ENCODE measurements around the gene MESD. TPM values are rescaled to one million over a fixed set of nuclear protein-coding genes. Genes with fewer than 3 reads are reported as not detected.
A peak's percentile ranks its signal among the peaks of the same experiment; 100 is the strongest.

MESD gene
- total and polyA plus RNA-seq, 11 donors: 11.2 to 19.8 (median 14.8) TPM

DNA sequence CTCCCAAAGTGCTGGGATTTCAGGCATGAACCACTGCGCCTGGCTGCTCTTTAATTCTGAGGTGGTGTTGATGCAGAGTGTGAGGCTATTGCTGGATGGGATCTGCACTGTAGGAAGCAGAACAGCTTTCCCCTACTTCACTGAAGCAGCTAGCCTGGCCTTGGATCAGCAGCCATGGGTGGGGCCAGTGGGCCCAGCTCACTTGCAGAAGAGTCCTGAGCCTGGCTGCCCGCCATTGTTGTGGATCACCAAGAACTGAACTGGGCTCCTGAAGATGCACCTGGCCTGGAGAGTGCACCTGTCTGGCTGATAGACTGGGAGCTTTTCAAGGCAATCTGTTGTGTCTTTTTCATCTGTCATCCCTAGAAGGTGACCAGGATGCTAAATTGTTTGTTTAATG, 23.0 kb upstream of the MESD start:
- WGBS, 4 donors: 91 to 100% (median 94%) methylated on average over 1 to 2 of the region's 2 CpGs
- H3K27me3 ChIP-seq: no peaks in the 10 kb centered on the region
- H3K27ac ChIP-seq: no peak overlapping the region
- TF ChIP-seq CTCF (IDR thresholded peaks at IDR 0.05): no peak
- TF ChIP-seq POLR2A (IDR thresholded peaks at IDR 0.05): no peak
- no peak for ATAC-seq
- no peak for DNase-seq
- peaks cover 0 to 4% (median 0%) of the 10 kb centered on the region in 9 donors for H3K36me3 ChIP-seq
- H3K4me3 ChIP-seq: no peak overlapping the region
- no peaks in the 10 kb centered on the region for H3K9me3 ChIP-seq
- H3K4me1 ChIP-seq: peaks cover 0 to 67% (median 41%) of the 10 kb centered on the region in 12 donors
- intact Hi-C loops (cut with DNase I): loop anchor here in 1 of 10 donors (10.0 kb wide), 1 partner anchor 62 kb away; no protein-coding TSS in a partner anchor

DNA sequence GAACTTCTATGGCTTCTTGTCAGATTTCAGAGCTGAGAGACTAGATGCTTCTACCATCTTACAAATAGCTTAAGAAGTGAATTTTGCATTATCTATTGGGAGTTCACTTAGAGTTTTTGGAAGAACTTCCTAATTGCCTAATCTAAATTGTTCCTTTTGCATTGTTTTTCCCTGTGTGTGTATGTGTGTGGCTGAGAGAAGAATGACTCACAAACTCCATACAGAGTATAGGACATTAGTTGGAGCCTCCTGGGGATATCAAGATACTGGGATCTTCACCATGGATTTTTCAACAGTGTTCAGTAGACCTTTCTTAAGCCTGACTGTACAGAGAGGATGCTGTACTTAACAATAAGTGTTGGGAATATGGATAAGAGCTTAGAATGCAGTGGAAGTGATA, 22.0 kb upstream of the MESD start:
- H3K27ac ChIP-seq: no peak overlapping the region
- intact Hi-C loops (cut with DNase I): loop anchor here in 1 of 10 donors (10.0 kb wide), 1 partner anchor 63 kb away; no protein-coding TSS in a partner anchor
- H3K4me3 ChIP-seq: no peak overlapping the region
- peaks cover 0 to 66% (median 43%) of the 10 kb centered on the region in 12 donors for H3K4me1 ChIP-seq
- TF ChIP-seq CTCF (IDR thresholded peaks at IDR 0.05) (no peak), POLR2A (IDR thresholded peaks at IDR 0.05) (no peak)
- no peaks in the 10 kb centered on the region for H3K27me3 ChIP-seq
- ATAC-seq (peak in 2 of 4 donors; percentile 23 to 44), DNase-seq (no peak)
- H3K36me3 ChIP-seq: peaks cover 0 to 7% (median 0%) of the 10 kb centered on the region in 9 donors
- H3K9me3 ChIP-seq: no peaks in the 10 kb centered on the region

DNA sequence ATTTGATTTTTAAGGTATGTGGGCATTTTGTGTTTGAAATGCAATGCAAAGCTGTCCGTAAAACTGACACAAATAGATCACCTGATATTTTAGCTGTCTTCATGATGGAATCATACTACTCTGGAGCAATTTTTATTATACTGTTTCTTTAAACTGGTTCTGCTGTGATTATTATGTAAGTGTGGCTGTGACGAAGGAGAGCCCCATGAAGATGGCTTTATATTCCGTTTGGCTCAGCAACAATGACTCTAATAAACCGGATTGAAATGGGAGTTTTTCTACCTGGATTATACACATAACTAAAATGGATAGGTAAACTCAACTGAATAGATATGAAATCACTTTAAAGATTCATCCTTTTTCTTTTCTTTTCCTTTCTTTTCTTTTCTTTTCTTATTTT, 20.5 kb upstream of the MESD start:
- no peak overlapping the region for H3K27ac ChIP-seq
- H3K9me3 ChIP-seq: no peaks in the 10 kb centered on the region

DNA sequence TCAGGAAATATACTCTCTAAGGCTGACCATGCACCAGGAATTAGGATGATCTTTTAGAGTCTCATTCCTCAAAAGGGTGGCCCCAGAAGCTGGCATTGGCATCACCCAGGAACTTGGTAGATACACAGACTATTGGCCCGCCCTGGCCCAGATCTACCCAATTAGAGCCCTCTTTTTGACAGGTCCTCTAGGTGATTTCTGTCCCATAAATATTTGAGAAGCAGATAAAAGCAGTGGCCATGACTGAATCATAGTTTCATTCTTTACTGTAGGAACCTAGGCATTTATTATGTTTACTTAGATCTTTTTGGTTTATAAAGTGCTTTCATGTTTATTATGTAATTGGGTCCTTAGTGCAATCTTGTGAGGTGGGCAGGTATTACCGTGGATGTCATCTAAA, 18.7 kb upstream of the MESD start:
- Histone ChIP-seq H3K4me3 (no peak overlapping the region), H3K27me3 (no peaks in the 10 kb centered on the region), H3K9me3 (no peaks in the 10 kb centered on the region), H3K27ac (no peak overlapping the region), H3K4me1 (peaks cover 0 to 66% (median 42%) of the 10 kb centered on the region in 12 donors), H3K36me3 (peaks cover 0 to 20% (median 2%) of the 10 kb centered on the region in 9 donors)
- 94 to 98% (median 96%) methylated on average over 2 of the region's 2 CpGs for WGBS, 4 donors
- intact Hi-C loops (cut with DNase I): loop anchor here in 1 of 10 donors (10.0 kb wide), 1 partner anchor 96 kb away; no protein-coding TSS in a partner anchor
- DNase-seq (no peak), ATAC-seq (no peak)
- TF ChIP-seq CTCF (IDR thresholded peaks at IDR 0.05): no peak
- no peak for TF ChIP-seq POLR2A (IDR thresholded peaks at IDR 0.05)

More for the DNA sequence above, 20.5 kb upstream of the MESD start:
- 70 to 80% (median 77%) methylated on average over 4 of the region's 4 CpGs for WGBS, 4 donors
- Histone ChIP-seq H3K36me3 (peaks cover 0 to 7% (median 0%) of the 10 kb centered on the region in 9 donors), H3K27me3 (no peaks in the 10 kb centered on the region), H3K4me3 (no peak overlapping the region), H3K4me1 (peaks cover 3 to 64% (median 42%) of the 10 kb centered on the region in 12 donors)
- ATAC-seq: no peak
- no peak for DNase-seq
- intact Hi-C loops (cut with DNase I): loop anchor here in 1 of 10 donors (10.0 kb wide), 1 partner anchor 65 kb away; no protein-coding TSS in a partner anchor
- TF ChIP-seq CTCF (IDR thresholded peaks at IDR 0.05) (no peak), POLR2A (IDR thresholded peaks at IDR 0.05) (no peak)

Measured in heart left ventricle (tissue), 16 donors.